A549 treated with Hydrocortisone at 1 μM for 4 hours (cell line): ENCODE results near the gene MAGEA2. TPM values are rescaled to one million over a fixed set of nuclear protein-coding genes. Genes with fewer than 3 reads are reported as not detected.

Experiments
- total RNA-seq: library from RNA; stranded (reverse); fragments of 200-300 nt; extraction: Qiagen RNA extraction; gene quantifications from 5 replicates; pipeline ENCODE4 v1.2.3, GENCODE V29; 2022

Gene MAGEA2
- 0.06 to 0.29 TPM (median 0.07 TPM) in 3 of 5 replicates, not detected in the others for total RNA-seq

GRCh38 chrX:152753686-152754650 is at the start of gene MAGEA2:
Gene MAGEA2 (minus strand): TSS chrX:152753842. CDS start chrX:152751363, 2,479 bp downstream.

GRCh38 chrX:152769549-152770289 is 16.1 kb upstream of the MAGEA2 start, which contains the start of gene MAGEA6:
Gene MAGEA6 (minus strand): TSS chrX:152769689. CDS start chrX:152767650, 2,039 bp downstream.

GRCh38 chrX:152758918-152759317 is 5.3 kb upstream of the MAGEA2 start, which contains the start of gene CSAG3:
Gene CSAG3 (plus strand): TSS chrX:152759218.

GRCh38 chrX:152733261-152733975 is 20.2 kb downstream of the MAGEA2 start, which contains the start of the genes CSAG1 and MAGEA12:
Gene CSAG1 (minus strand): TSS chrX:152733721. CDS start chrX:152732460, 1,261 bp downstream.
Gene MAGEA12 (plus strand): TSS chrX:152733757. CDS start chrX:152736162, 2,405 bp downstream.

GRCh38 chrX:152713815-152714787 is 39.5 kb downstream of the MAGEA2 start, which contains the start of gene MAGEA2B:
Gene MAGEA2B (plus strand): TSS chrX:152714628. CDS start chrX:152717107, 2,479 bp downstream.

GRCh38 chrX:152709173-152709572 is 44.5 kb downstream of the MAGEA2 start, which contains the start of gene CSAG2:
Gene CSAG2 (minus strand): TSS chrX:152709273. CDS start chrX:152709112, 161 bp downstream.

Other genes with a start within 250 kb of the MAGEA2 start
- gene GABRQ, start 115.9 kb downstream of the MAGEA2 start, total RNA-seq = 0.13 to 0.23 TPM (median 0.20 TPM) in 5 replicates
- 2.5 to 5.0 TPM (median 2.7 TPM) in 5 replicates for gene MAGEA3, start 55.0 kb downstream of the MAGEA2 start, total RNA-seq
- gene CSAG2, start 44.6 kb downstream of the MAGEA2 start, total RNA-seq = not detected in 5 replicates
- gene MAGEA2B, start 39.2 kb downstream of the MAGEA2 start, total RNA-seq = 0.07 to 0.10 TPM in 2 of 5 replicates, not detected in the others
- gene CSAG1, start 20.1 kb downstream of the MAGEA2 start, total RNA-seq = 0.17 to 0.40 TPM (median 0.17 TPM) in 3 of 5 replicates, not detected in the others
- gene MAGEA12, start 20.1 kb downstream of the MAGEA2 start, total RNA-seq = 0.09 to 0.22 TPM (median 0.14 TPM) in 5 replicates
- gene CSAG3, start 5.4 kb upstream of the MAGEA2 start, total RNA-seq = not detected in 5 replicates
- 11.0 to 13.6 TPM (median 12.4 TPM) in 5 replicates for gene MAGEA6, start 15.8 kb upstream of the MAGEA2 start, total RNA-seq
- gene CETN2, start 76.9 kb upstream of the MAGEA2 start, total RNA-seq = 70.7 to 82.0 TPM (median 74.4 TPM) in 5 replicates
- 44.0 to 46.7 TPM (median 44.2 TPM) in 5 replicates for gene NSDHL, start 77.2 kb upstream of the MAGEA2 start, total RNA-seq
- gene ZNF185, start 144.2 kb upstream of the MAGEA2 start, total RNA-seq = 6.9 to 9.0 TPM (median 7.5 TPM) in 5 replicates
- gene PNMA5, start 240.3 kb upstream of the MAGEA2 start, total RNA-seq = not detected in 5 replicates